KG1 (cell line): Measurements from ENCODE around the gene WDPCP.
"Not testable (repeated sequence)": the region's sequence is repeated elsewhere in the genome, so short reads cannot be mapped to it uniquely, and the experiment has no call there.

ENCODE experiments used
- DNase-seq: peaks from one replicate; lab custom pipeline; 2025; lab: John Stamatoyannopoulos, UW

Gene WDPCP

DNA sequence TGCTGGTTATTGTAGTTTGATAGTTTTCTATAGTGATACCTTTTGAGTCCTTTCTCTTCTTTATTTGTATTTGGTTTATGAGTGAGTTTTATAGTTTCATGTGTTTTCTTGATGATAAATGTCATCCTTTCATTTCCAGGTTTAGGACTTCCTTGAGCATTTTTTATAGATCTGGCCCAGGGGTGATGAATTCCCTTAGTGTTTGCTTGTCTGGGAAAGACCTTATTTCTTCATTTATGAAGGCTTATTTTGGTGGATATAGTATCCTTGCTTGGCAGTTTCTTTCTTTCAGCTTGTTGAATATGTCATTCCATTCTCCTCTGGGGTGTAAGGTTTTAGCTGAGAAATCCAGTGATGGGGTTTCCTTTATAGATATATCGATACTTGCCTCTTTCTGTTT is 483.8 kb downstream of the WDPCP start:
- no peak for DNase-seq

GRCh38 chr2:63101954-63102353 is 486.3 kb downstream of the WDPCP start:
- no peak for DNase-seq

DNA sequence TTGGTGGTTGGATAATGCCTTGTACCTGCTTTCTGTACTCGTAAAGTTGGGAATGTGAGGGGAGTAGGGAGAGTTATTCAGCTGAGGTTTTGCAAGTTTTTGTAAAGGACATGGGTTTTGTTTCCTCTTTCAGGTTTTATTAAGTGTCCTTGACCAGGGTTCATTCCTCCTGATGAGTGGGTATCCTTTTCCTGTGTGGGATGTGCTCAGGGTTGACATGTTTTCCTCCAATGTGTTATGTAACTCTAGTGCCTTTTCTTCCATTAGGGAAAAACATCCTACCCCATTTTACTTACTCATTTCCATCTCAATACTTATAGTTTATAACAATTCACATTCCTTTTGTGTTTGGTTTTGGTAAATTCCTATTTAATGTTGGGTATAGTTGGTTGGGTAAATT is 489.2 kb downstream of the WDPCP start:
- no peak for DNase-seq

DNA sequence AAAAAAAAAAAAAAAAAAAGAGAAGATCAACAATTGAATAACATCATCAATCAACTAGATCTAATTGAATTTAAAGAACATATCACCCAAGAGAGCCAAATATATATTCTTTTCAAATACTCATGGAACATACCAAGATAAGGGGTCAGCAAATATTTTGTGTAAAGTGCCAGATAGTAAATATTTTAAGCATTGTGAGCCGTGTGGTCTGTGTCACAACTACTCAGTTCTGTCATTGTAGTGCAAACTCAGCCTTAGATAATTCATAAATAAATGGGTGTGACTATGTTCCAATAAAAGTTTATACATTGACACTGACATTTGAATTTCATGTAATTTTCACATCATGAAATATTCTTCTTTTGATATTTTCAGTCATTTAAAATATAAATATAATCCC is 491.8 kb downstream of the WDPCP start:
- DNase-seq = no peak

- DNase-seq = no peak
Measured at GRCh38 chr2:63093502-63093901, 494.8 kb downstream of the WDPCP start.

DNA sequence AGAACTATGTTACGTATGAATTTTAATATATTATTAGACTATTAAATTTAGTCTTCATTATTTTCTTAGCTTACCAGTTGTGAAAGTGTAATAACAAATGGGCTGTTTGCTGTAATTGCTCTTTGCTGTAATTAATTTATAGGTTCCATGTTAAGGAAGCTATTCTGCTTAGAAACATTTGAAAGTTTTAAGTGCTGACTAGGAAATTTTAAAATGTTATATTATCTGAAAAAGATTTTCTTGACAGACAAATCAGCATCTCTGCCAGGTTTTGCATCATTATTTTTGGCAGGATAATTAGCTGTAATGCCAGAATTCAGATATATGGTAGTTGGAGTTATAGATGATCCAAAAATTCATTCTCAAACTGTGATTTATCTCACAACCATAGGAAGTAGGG is 495.4 kb downstream of the WDPCP start:
- no peak for DNase-seq

GRCh38 chr2:63092401-63092800 is 495.9 kb downstream of the WDPCP start:
- DNase-seq = no peak

DNA sequence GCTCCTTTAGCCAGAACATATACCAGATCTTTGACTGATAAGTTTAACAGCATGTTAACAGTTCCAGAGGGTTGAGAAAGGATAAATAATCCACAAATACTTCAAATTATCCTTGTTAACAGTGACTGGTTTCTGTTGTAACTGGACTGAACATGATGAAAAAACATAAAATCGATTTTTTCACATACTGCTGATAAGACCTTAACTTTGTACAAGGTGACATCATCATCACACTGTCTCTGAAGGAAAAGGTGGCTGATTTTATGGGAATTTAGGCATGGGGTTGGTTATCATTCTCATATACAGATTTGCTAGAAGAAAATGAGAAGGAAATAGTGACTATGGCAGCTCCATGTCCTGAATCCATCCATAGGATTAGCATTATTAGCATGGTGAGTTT is 501.6 kb downstream of the WDPCP start:
- no peak for DNase-seq

- no peak for DNase-seq
Measured at GRCh38 chr2:63081404-63081803, 506.9 kb downstream of the WDPCP start.

DNA sequence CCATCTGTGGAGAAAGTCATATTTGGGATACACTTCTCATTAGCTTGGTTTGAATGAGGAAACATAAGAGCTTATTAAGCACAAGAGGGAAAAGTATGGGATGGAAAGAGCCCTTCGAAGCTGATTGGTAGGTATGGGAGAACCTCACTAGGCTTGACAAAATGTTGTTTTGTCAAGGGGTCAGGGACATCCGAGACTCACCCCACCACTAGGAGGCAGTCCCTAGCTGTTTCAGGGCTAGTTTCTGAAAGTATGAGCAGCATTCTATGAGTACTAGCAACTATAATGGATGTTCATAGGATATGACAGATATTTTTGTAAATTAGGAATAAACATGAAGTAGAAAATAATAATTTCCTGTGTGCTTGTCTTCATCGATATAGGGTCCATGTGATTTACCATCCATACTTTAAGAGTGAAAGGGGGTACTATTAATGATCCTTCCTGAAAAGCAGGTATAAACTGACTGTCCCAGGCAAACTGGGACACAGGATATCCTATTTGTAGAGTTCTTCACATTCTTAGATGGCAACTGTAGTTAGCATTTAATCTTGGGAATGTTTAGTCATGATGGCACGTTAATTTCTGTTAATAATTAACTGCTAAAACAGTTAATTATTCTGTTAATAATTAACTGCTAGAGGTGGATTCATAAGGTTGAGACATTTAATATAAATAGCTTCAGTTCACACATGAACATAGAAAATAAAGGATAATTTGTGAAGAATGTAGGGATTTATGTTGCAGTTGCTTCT is 509.2 kb downstream of the WDPCP start:
- DNase-seq = no peak

DNA sequence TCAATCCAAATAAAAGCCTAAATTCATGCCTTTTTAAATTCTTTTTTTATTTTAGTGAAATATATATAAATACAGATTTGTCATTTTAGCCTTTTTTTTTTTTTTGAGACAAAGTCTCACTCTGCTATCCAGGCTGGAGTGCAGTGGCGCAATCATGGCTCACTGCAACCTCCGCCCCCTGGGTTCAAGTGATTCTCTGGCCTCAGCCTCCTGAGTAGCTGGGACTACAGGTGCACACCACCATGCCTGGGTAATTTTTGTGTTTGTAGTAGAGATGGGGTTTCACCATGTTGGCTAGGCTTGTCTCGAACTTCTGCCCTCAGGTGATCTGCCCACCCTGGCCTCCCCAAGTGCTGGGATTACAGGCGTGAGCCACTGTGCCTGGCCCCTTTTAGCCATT is 513.9 kb downstream of the WDPCP start:
- DNase-seq = not testable (repeated sequence)

DNA sequence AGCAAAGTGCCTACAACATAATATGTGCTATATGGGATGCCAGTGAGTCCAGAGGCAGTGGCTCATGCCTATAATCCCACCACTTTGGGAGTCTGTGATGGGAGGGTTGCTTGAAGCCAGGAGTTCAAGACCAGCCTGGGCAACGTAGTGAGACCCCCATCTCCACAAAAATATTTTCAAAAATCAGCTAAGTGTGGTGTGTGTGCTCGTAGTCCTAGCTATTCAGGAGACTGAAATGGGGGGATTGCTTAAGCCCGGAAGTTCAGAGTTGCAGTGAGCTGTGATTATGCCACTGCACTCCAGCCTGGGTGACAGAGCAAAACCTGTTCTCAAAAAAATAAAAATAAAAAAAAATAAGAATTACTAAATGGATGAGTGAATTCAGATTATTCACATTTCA is 514.3 kb downstream of the WDPCP start:
- no peak for DNase-seq

GRCh38 chr2:63071664-63072063 is 516.6 kb downstream of the WDPCP start:
- no peak for DNase-seq
